Mesenchymal stem cell (in vitro differentiated cells and primary cell): ENCODE data around the gene AHCYL2.

ENCODE experiments used
- DNase-seq: peaks from one replicate; pipeline ENCODE4 v3.0.0-alpha.2; 2013
- H2AFZ ChIP-seq: one replicate; pipeline ENCODE4 v1.6.1; 2013; ENCODE audit warnings: low read depth, mild to moderate bottlenecking, control low read depth, inconsistent platforms, low read length, moderate library complexity
- H2AK5ac ChIP-seq: 2 replicates; pipeline ENCODE4 v1.6.1; 2013; ENCODE audit warnings: low read length, moderate library complexity, mild to moderate bottlenecking, inconsistent platforms; ENCODE audit not compliant: severe bottlenecking
- H2BK120ac ChIP-seq: one replicate; pipeline ENCODE4 v1.6.1; 2013; ENCODE audit warnings: low read depth, mild to moderate bottlenecking, inconsistent platforms, low read length, moderate library complexity
- H2BK12ac ChIP-seq, 2 experiments: one replicate each; pipeline ENCODE4 v1.6.1; 2013; ENCODE audit warnings: inconsistent platforms in 2 of 2, low read length in 2 of 2, mild to moderate bottlenecking in 2 of 2, moderate library complexity in 2 of 2, control low read depth in 1 of 2
- H2BK15ac ChIP-seq: one replicate; pipeline ENCODE4 v1.6.1; 2013; ENCODE audit warnings: mild to moderate bottlenecking, low read depth, inconsistent platforms; ENCODE audit not compliant: poor library complexity, severe bottlenecking
- H2BK5ac ChIP-seq: 2 replicates; pipeline ENCODE4 v1.6.1; 2013; ENCODE audit warnings: low read depth, mild to moderate bottlenecking, low read length, control low read depth, inconsistent platforms; ENCODE audit not compliant: poor library complexity, severe bottlenecking
- H3K14ac ChIP-seq, 2 experiments: one replicate each; pipeline ENCODE4 v1.6.1; 2013; ENCODE audit warnings: inconsistent platforms in 2 of 2, low read length in 2 of 2, control low read depth in 1 of 2, mild to moderate bottlenecking in 1 of 2, moderate library complexity in 1 of 2
- H3K18ac ChIP-seq, 2 experiments: one replicate each; pipeline ENCODE4 v1.6.1; 2013; ENCODE audit warnings: inconsistent platforms in 2 of 2, low read length in 2 of 2, control low read depth in 1 of 2, low read depth in 1 of 2, mild to moderate bottlenecking in 1 of 2
- H3K23ac ChIP-seq, 2 experiments: one replicate each; pipeline ENCODE4 v1.6.1; 2013; ENCODE audit warnings: inconsistent platforms in 2 of 2, low read length in 2 of 2, mild to moderate bottlenecking in 2 of 2, moderate library complexity in 2 of 2, control low read depth in 1 of 2
- H3K27ac ChIP-seq: 2 replicates; pipeline ENCODE4 v1.5.1; 2013; ENCODE audit warnings: mild to moderate bottlenecking, moderate library complexity, low read length, control low read depth, inconsistent platforms; ENCODE audit not compliant: poor library complexity, severe bottlenecking
- H3K27me3 ChIP-seq, 2 experiments: 2 replicates each; pipeline versions ENCODE4 v1.6.1 to v1.7.0; 2013; ENCODE audit warnings: low read length in 2 of 2, mild to moderate bottlenecking in 2 of 2, moderate library complexity in 2 of 2, control low read depth in 1 of 2, inconsistent platforms in 1 of 2; ENCODE audit not compliant: control insufficient read depth in 1 of 2, insufficient read depth in 1 of 2
- H3K36me3 ChIP-seq, 2 experiments: 2 replicates each; pipeline versions ENCODE4 v1.6.1 to v1.7.0; 2013; ENCODE audit warnings: low read length in 2 of 2, control low read depth in 1 of 2, inconsistent platforms in 1 of 2, low read depth in 1 of 2, mild to moderate bottlenecking in 1 of 2; ENCODE audit not compliant: insufficient read depth in 2 of 2, control insufficient read depth in 1 of 2
- H3K4ac ChIP-seq, 2 experiments: one replicate each; pipeline ENCODE4 v1.6.1; 2013; ENCODE audit warnings: inconsistent platforms in 2 of 2, low read length in 2 of 2, mild to moderate bottlenecking in 2 of 2, moderate library complexity in 2 of 2, control low read depth in 1 of 2, low read depth in 1 of 2
- H3K4me1 ChIP-seq: 2 replicates; pipeline ENCODE4 v1.6.1; 2013; ENCODE audit warnings: low read depth, low read length, control low read depth; ENCODE audit not compliant: control insufficient read depth, insufficient read depth
- H3K4me2 ChIP-seq: 2 replicates; pipeline ENCODE4 v1.6.1; 2013; ENCODE audit warnings: low read length, mild to moderate bottlenecking, inconsistent platforms; ENCODE audit not compliant: poor library complexity, severe bottlenecking
- H3K4me3 ChIP-seq, 2 experiments: 2 replicates each; pipeline versions ENCODE4 v1.5.1 to v1.7.0; 2013; ENCODE audit warnings: low read length in 2 of 2, mild to moderate bottlenecking in 2 of 2, control low read depth in 1 of 2, low read depth in 1 of 2; ENCODE audit not compliant: insufficient read depth in 1 of 2
- H3K79me1 ChIP-seq: replicated peaks from 2 replicates; pipeline ENCODE4 v1.6.1; 2013; ENCODE audit warnings: mild to moderate bottlenecking, control low read depth, low read length, inconsistent platforms; ENCODE audit not compliant: poor library complexity, severe bottlenecking
- H3K9ac ChIP-seq: 2 replicates; pipeline ENCODE4 v1.7.0; 2013; ENCODE audit warnings: mild to moderate bottlenecking, low read length, moderate library complexity
- H3K9me3 ChIP-seq: 2 replicates; pipeline ENCODE4 v1.7.0; 2013; ENCODE audit warnings: mild to moderate bottlenecking, low read length; ENCODE audit not compliant: control insufficient read depth
- H4K8ac ChIP-seq: one replicate; pipeline ENCODE4 v1.6.1; 2013; ENCODE audit warnings: inconsistent platforms, mild to moderate bottlenecking, low read length, moderate library complexity
- H4K91ac ChIP-seq: one replicate; pipeline ENCODE4 v1.6.1; 2013; ENCODE audit warnings: mild to moderate bottlenecking, low read length, inconsistent platforms
- WGBS: methylation state at CpG from one replicate; pipeline ENCODE4 v1.1.7; 2013; ENCODE audit warnings: mixed read lengths; 5-methylcytosine and 5-hydroxymethylcytosine counted together

AHCYL2 gene

GRCh38 chr7:129389829-129390228, 165.0 kb downstream of the AHCYL2 start:
- H3K9ac ChIP-seq: no peak overlapping the region
- no peak overlapping the region for H3K4me2 ChIP-seq
- no peak overlapping the region for H4K8ac ChIP-seq
- H2BK5ac ChIP-seq: no peak overlapping the region
- no peak overlapping the region for H3K4me3 ChIP-seq
- no peak overlapping the region for H3K18ac ChIP-seq
- H3K36me3 ChIP-seq: peaks cover 0 to 7% of the 10 kb centered on the region in 2 experiments
- no peak for DNase-seq
- no peak overlapping the region for H2AFZ ChIP-seq
- H3K27ac ChIP-seq: no peak overlapping the region
- H3K14ac ChIP-seq: no peak overlapping the region
- no peak overlapping the region for H2BK120ac ChIP-seq
- no peak overlapping the region for H3K23ac ChIP-seq
- no peaks in the 10 kb centered on the region for H3K79me1 ChIP-seq
- H2BK12ac ChIP-seq: no peak overlapping the region
- no peak overlapping the region for H4K91ac ChIP-seq
- no peak overlapping the region for H3K4ac ChIP-seq
- H3K27me3 ChIP-seq: no peaks in the 10 kb centered on the region
- no peaks in the 10 kb centered on the region for H3K4me1 ChIP-seq
- no CpG with 5 or more reads among the region's 1 CpG for WGBS
- no peak overlapping the region for H2BK15ac ChIP-seq
- no peak overlapping the region for H2AK5ac ChIP-seq
- H3K9me3 ChIP-seq: no peaks in the 10 kb centered on the region

- no peak overlapping the region for H3K4me3 ChIP-seq
- no peak overlapping the region for H3K27ac ChIP-seq
- H2BK120ac ChIP-seq: no peak overlapping the region
- no peak overlapping the region for H3K14ac ChIP-seq
- no peak overlapping the region for H2BK5ac ChIP-seq
- peaks cover 0 to 7% of the 10 kb centered on the region in 2 experiments for H3K36me3 ChIP-seq
- H2BK12ac ChIP-seq: no peak overlapping the region
- H4K91ac ChIP-seq: no peak overlapping the region
- H3K4me2 ChIP-seq: no peak overlapping the region
- no peak overlapping the region for H2AFZ ChIP-seq
- no peaks in the 10 kb centered on the region for H3K4me1 ChIP-seq
- H2BK15ac ChIP-seq: no peak overlapping the region
- H3K9me3 ChIP-seq: no peaks in the 10 kb centered on the region
- no peak overlapping the region for H3K18ac ChIP-seq
- DNase-seq: no peak
- no peaks in the 10 kb centered on the region for H3K79me1 ChIP-seq
- H3K4ac ChIP-seq: no peak overlapping the region
- no peak overlapping the region for H3K9ac ChIP-seq
- H3K23ac ChIP-seq: no peak overlapping the region
- H3K27me3 ChIP-seq: no peaks in the 10 kb centered on the region
- no peak overlapping the region for H4K8ac ChIP-seq
- no peak overlapping the region for H2AK5ac ChIP-seq
Measured at GRCh38 chr7:129390314-129390713, 165.5 kb downstream of the AHCYL2 start.

GRCh38 chr7:129391546-129392171, 166.8 kb downstream of the AHCYL2 start:
- no peak overlapping the region for H2BK12ac ChIP-seq
- no peak overlapping the region for H2AFZ ChIP-seq

GRCh38 chr7:129393255-129393654, 168.4 kb downstream of the AHCYL2 start:
- no peak overlapping the region for H3K14ac ChIP-seq
- H2AK5ac ChIP-seq: no peak overlapping the region
- no peak overlapping the region for H3K23ac ChIP-seq
- no peak overlapping the region for H3K4me2 ChIP-seq
- no peak overlapping the region for H3K18ac ChIP-seq
- H2AFZ ChIP-seq: no peak overlapping the region
- no peaks in the 10 kb centered on the region for H3K27me3 ChIP-seq
- 100% methylated on average over 1 of the region's 2 CpGs for WGBS
- H3K9ac ChIP-seq: no peak overlapping the region
- H2BK120ac ChIP-seq: no peak overlapping the region
- no peak overlapping the region for H3K4me3 ChIP-seq
- no peak overlapping the region for H4K91ac ChIP-seq
- H3K4ac ChIP-seq: no peak overlapping the region
- H3K79me1 ChIP-seq: no peaks in the 10 kb centered on the region
- H2BK15ac ChIP-seq: no peak overlapping the region
- no peaks in the 10 kb centered on the region for H3K4me1 ChIP-seq
- no peak overlapping the region for H2BK5ac ChIP-seq
- no peaks in the 10 kb centered on the region for H3K9me3 ChIP-seq
- peaks cover 0 to 7% of the 10 kb centered on the region in 2 experiments for H3K36me3 ChIP-seq
- no peak overlapping the region for H3K27ac ChIP-seq
- DNase-seq: no peak
- no peak overlapping the region for H4K8ac ChIP-seq
- no peak overlapping the region for H2BK12ac ChIP-seq

More at GRCh38 chr7:129391546-129392171, 166.8 kb downstream of the AHCYL2 start:
- H3K9me3 ChIP-seq: no peaks in the 10 kb centered on the region
- no peak overlapping the region for H3K9ac ChIP-seq
- no peak overlapping the region for H2BK15ac ChIP-seq
- H3K18ac ChIP-seq: no peak overlapping the region
- H3K4me1 ChIP-seq: no peaks in the 10 kb centered on the region
- no peak for DNase-seq
- no peak overlapping the region for H3K4me3 ChIP-seq
- no peak overlapping the region for H3K27ac ChIP-seq
- H4K91ac ChIP-seq: no peak overlapping the region
- no peak overlapping the region for H2BK5ac ChIP-seq
- H3K23ac ChIP-seq: no peak overlapping the region
- H3K27me3 ChIP-seq: no peaks in the 10 kb centered on the region
- peaks cover 0 to 7% of the 10 kb centered on the region in 2 experiments for H3K36me3 ChIP-seq
- no peak overlapping the region for H4K8ac ChIP-seq
- H3K79me1 ChIP-seq: no peaks in the 10 kb centered on the region
- H3K4me2 ChIP-seq: no peak overlapping the region
- 100% methylated on average over 1 of the region's 2 CpGs for WGBS
- H2AK5ac ChIP-seq: no peak overlapping the region
- H3K14ac ChIP-seq: no peak overlapping the region
- H3K4ac ChIP-seq: no peak overlapping the region
- no peak overlapping the region for H2BK120ac ChIP-seq
